GF-D8 (cell line): Measurements from ENCODE around the gene CD300E.

Source experiments
- DNase-seq: peaks from one replicate; lab custom pipeline; 2025; lab: John Stamatoyannopoulos, UW

The CD300E gene

DNA sequence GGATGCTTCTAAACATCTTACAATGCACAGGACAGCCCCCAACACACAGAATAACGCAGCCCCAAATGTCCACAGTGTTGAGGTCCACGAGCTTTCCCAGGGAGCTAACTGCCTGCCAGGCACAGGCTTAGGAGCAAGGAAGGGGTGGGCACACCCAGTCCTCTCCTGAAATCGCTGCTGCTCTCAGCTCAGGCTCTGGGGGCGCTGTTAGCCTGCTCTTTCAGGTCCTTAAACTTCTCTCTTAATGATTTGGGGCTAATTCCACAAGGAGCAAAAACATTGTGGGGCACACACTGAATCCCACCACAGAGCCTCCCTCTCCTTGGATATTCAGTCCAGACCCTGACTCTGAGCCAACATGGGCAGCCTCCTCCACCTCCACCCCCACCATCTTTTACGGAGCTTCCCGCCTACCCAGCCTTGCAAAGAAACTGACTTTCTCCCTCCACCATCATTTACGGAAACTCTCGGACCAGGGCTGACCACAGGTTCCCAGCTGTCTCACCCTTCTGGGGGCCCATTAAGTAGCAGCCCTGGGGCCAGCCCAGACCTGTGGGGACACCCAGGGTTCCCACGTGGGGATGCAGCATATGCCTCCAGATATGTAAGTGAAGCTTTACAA lies 57.3 kb downstream of the CD300E start:
- no peak for DNase-seq

GRCh38 chr17:74565126-74565525 lies 58.4 kb downstream of the CD300E start:
- no peak for DNase-seq

GRCh38 chr17:74563358-74563757 lies 60.2 kb downstream of the CD300E start:
- no peak for DNase-seq

DNA sequence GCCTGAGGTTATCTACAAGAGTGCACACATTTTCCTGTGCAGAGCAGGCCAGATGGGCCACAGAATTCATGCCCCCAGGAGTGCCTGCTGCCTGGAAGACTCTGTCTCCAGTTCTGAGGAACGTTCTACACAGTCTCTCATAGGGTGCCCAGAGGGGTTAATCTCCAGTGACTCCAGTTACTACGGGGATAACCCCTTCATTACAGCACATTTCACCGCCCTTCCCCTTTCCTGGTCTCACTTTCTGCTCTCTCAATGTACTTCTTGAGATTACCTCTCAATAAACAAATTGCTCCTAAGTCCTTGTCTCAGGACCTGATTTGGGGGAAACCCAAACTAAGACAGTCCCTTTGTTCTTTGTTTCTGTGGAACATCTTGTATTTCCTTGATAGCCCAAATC lies 62.0 kb downstream of the CD300E start:
- no peak for DNase-seq
